K562 (cell line): ENCODE data around the gene IRF1. TPM values are rescaled to one million over a fixed set of nuclear protein-coding genes. Genes with fewer than 3 reads are reported as not detected.

Experiments
- ATAC-seq: fragments of 200-7000 bp; cut with Tn5 transposase; 3 replicates; pipeline ENCODE4 v1.9.1; 2020; ENCODE audit warnings: moderate library complexity
- BruUV-seq: library from RNA; stranded (reverse); fragments of 400-500 nt; replicated peaks from 2 replicates; lab custom pipeline; 2021; lab: Mats Ljungman, UMichigan
- CTCF ChIA-PET: fragments of 300-600 bp; formaldehyde crosslinking; extraction: SDS; loops from one replicate; lab custom pipeline; 2021; ENCODE audit warnings: low intra/inter-chr PET ratio; lab: Yijun Ruan, JAX
- POLR2A ChIA-PET: fragments of 300-600, 350-650 bp; sonication (Branson Sonifier 250); formaldehyde crosslinking; extraction: SDS; loops from one replicate; lab custom pipeline; 2021; ENCODE audit warnings: antibody characterized with exemption, inconsistent platforms; lab: Yijun Ruan, JAX
- DNase-seq, 4 experiments: peaks; one replicate each; pipeline versions ENCODE4 v3.0.0 to v3.0.0-alpha.2; 2011 to 2018; ENCODE audit warnings: low spot score in 3 of 4, mixed read lengths in 3 of 4; ENCODE audit errors: extremely low read depth in 1 of 4
- FAIRE-seq: peaks from 2 replicates; lab custom pipeline; 2011; peaks lifted over from hg19 to GRCh38; lab: Jason Lieb, UNC
- H2AFZ ChIP-seq: 2 replicates; pipeline ENCODE4 v1.6.0; 2011; ENCODE audit warnings: low read depth, low read length, control low read depth, inconsistent platforms
- H3K27ac ChIP-seq: fragments of 200-600 bp; 3 replicates; pipeline ENCODE4 v1.8.0; 2011; ENCODE audit warnings: low read depth, mild to moderate bottlenecking, control low read depth, inconsistent platforms, low read length, moderate library complexity, mixed read lengths; ENCODE audit errors: extremely low read depth
- H3K27me3 ChIP-seq, 2 experiments: fragments of 300-600 bp in 1 of 2; 2 replicates in 1 of 2; 3 replicates in 1 of 2; pipeline versions ENCODE4 v1.6.0 to v1.8.0; 2011; ENCODE audit warnings: inconsistent platforms in 2 of 2, low read length in 2 of 2, mild to moderate bottlenecking in 1 of 2, mixed read lengths in 1 of 2, moderate library complexity in 1 of 2; ENCODE audit not compliant: control insufficient read depth in 2 of 2, insufficient read depth in 2 of 2
- H3K36me3 ChIP-seq: fragments of 300-600 bp; 3 replicates; pipeline ENCODE4 v1.8.0; 2011; ENCODE audit warnings: mild to moderate bottlenecking, low read length, inconsistent platforms; ENCODE audit not compliant: control insufficient read depth, insufficient read depth
- H3K4me1 ChIP-seq, 2 experiments: fragments of 200-600 bp in 1 of 2; replicated peaks in 1 of 2; 2 replicates in 1 of 2; 3 replicates in 1 of 2; pipeline versions ENCODE4 v1.5.1 to v1.8.0; 2011; ENCODE audit warnings: inconsistent platforms in 2 of 2, low read length in 2 of 2, mild to moderate bottlenecking in 1 of 2, mixed read lengths in 1 of 2, moderate library complexity in 1 of 2; ENCODE audit not compliant: control insufficient read depth in 2 of 2, insufficient read depth in 2 of 2
- H3K4me2 ChIP-seq: 2 replicates; pipeline ENCODE4 v1.6.1; 2011; ENCODE audit warnings: low read length, control low read depth, inconsistent platforms, mixed read lengths; ENCODE audit not compliant: insufficient read depth
- H3K4me3 ChIP-seq: fragments of 200-600 bp; sonication (generic), shearing (Covaris generic); 2 replicates; pipeline ENCODE4 v1.5.1; 2016; ENCODE audit warnings: control low read depth, inconsistent platforms
- H3K79me2 ChIP-seq: fragments of 200-600 bp; 3 replicates; pipeline ENCODE4 v1.8.0; 2011; ENCODE audit warnings: low read length, inconsistent platforms; ENCODE audit not compliant: control insufficient read depth, insufficient read depth
- H3K9ac ChIP-seq, 2 experiments: 2 replicates each; pipeline versions ENCODE4 v1.6.0 to v1.6.1; 2011; ENCODE audit warnings: low read depth in 2 of 2, low read length in 2 of 2, control low read depth in 1 of 2, inconsistent platforms in 1 of 2, mild to moderate bottlenecking in 1 of 2, mixed read lengths in 1 of 2; ENCODE audit not compliant: insufficient read depth in 1 of 2
- H3K9me1 ChIP-seq: one replicate; pipeline ENCODE4 v1.6.0; 2011; ENCODE audit warnings: inconsistent platforms, mild to moderate bottlenecking, low read length, moderate library complexity; ENCODE audit not compliant: control insufficient read depth, insufficient read depth
- H3K9me3 ChIP-seq: replicated peaks from 2 replicates; pipeline ENCODE4 v1.5.1; 2011; ENCODE audit warnings: low read depth, low read length, inconsistent platforms; ENCODE audit not compliant: control insufficient read depth, insufficient read depth
- H4K20me1 ChIP-seq: replicated peaks from 2 replicates; pipeline ENCODE4 v1.6.1; 2011; ENCODE audit warnings: low read length, inconsistent platforms, mixed read lengths; ENCODE audit not compliant: control insufficient read depth, insufficient read depth
- CCAR2 ChIP-seq: fragments of 200-400 bp; formaldehyde crosslinking; IDR thresholded peaks from 2 replicates; pipeline ENCODE4 v1.6.1; 2017; ENCODE audit warnings: mild to moderate bottlenecking, low read depth, low read length
- ERF ChIP-seq: fragments of 450-650 bp; formaldehyde crosslinking; IDR thresholded peaks from 2 replicates; pipeline ENCODE4 v1.4.0; 2020; ENCODE audit warnings: mild to moderate bottlenecking, mixed read lengths
- GABPA ChIP-seq: fragments of 200-800 bp; sonication (Bioruptor generic); conservative IDR thresholded peaks from 2 replicates; pipeline ENCODE4 v1.6.1; 2016; ENCODE audit warnings: low read depth, missing genetic modification characterization, missing compliant biosample characterization
- GTF2A2 ChIP-seq: IDR thresholded peaks from 2 replicates; pipeline ENCODE4 v1.6.1; 2016; ENCODE audit warnings: mild to moderate bottlenecking, missing genetic modification characterization, missing compliant biosample characterization
- LCOR ChIP-seq: sonication (generic); formaldehyde crosslinking; IDR thresholded peaks from 2 replicates; pipeline ENCODE4 v1.8.0; 2022; ENCODE audit warnings: mild to moderate bottlenecking, missing genetic modification reagents
- RAD21 ChIP-seq, 2 experiments: fragments of 250-450 bp in 1 of 2; fragments of 450-650 bp in 1 of 2; sonication (Bioruptor Pico) in 1 of 2; formaldehyde crosslinking in 1 of 2; IDR thresholded peaks in 1 of 2; conservative IDR thresholded peaks in 1 of 2; 2 replicates each; pipeline versions ENCODE4 v1.4.0 to v1.8.0; 2020 to 2022; ENCODE audit warnings: mild to moderate bottlenecking in 2 of 2, moderate library complexity in 1 of 2
- SMARCA5 ChIP-seq: fragments of 450-650 bp; IDR thresholded peaks from 2 replicates; pipeline ENCODE4 v1.6.1; 2016
- ZC3H4 ChIP-seq: sonication (generic); formaldehyde crosslinking; IDR thresholded peaks from 2 replicates; pipeline ENCODE4 v1.9.0; 2021; ENCODE audit warnings: missing genetic modification reagents, borderline replicate concordance
- ZFP30 ChIP-seq: fragments of 250-450 bp; sonication (Bioruptor Pico); IDR thresholded peaks from 2 replicates; pipeline ENCODE4 v1.8.0; 2022; ENCODE audit warnings: moderate library complexity, mild to moderate bottlenecking, inconsistent platforms, borderline replicate concordance
- in situ Hi-C: fragments of 300-500 bp; cut with MboI; formaldehyde crosslinking; loops from 4 replicates; pipeline ENCODE4 v1.15.0; 2018; ENCODE audit warnings: inconsistent platforms, mixed read lengths
- intact Hi-C: fragments of 100-400 bp; cut with micrococcal nuclease; formaldehyde crosslinking; loops from 2 replicates; pipeline ENCODE4 v1.14.2; 2022
- polyA plus RNA-seq, 8 experiments: library from polyadenylated mRNA; depleted of rRNA in 4 of 8; stranded (reverse) in 5 of 8; unstranded in 3 of 8; fragments of >200 nt; fragmentation: Nextera tagmentation in 2 of 8; fragmentation: Illumina TruSeq in 1 of 8; extraction: Ambion mirVana in 2 of 8; extraction: Trizol in 1 of 8; gene quantifications; 2 replicates each; pipeline versions ENCODE4 v1.2.1 to v1.2.3, GENCODE V29; 2011 to 2014; ENCODE audit warnings: inconsistent platforms in 1 of 8, missing spikeins in 1 of 8
- total RNA-seq, 7 experiments: library from RNA; depleted of rRNA in 6 of 7; stranded (reverse); fragments of >200 nt in 6 of 7; fragmentation: Illumina TruSeq in 2 of 7; extraction: Trizol in 2 of 7; gene quantifications; 2 replicates each; pipeline versions ENCODE4 v1.2.1 to v1.2.3, GENCODE V29; 2011 to 2021; ENCODE audit warnings: low replicate concordance in 1 of 7

IRF1 gene
- total and polyA plus RNA-seq, 9 of the 15 experiments (the other 6 are each of a cell fraction or from before 2014, with no cell fraction given) = 1.1 to 12.3 (median 5.9) TPM

GRCh38 chr5:132526290-132526973 is 35.9 kb upstream of the IRF1 start (continued):
- 0 out of 2 replicates have a peak, but pooled peaks have one; percentile 24 for TF ChIP-seq SMARCA5
- TF ChIP-seq ZFP30 (CRISPR knock-in tag) = no peak
- peak; percentile 75 to 87 for TF ChIP-seq RAD21 (CRISPR knock-in tag; conservative IDR thresholded peaks at IDR 0.05 in 1 of 2, IDR thresholded peaks at IDR 0.05 in 1 of 2)
- TF ChIP-seq, all 486 proteins: peak for 36

- ChIA-PET CTCF (interaction anchor here (0.8 kb wide), 1 partner anchor 138 kb away, joined by 3 read pairs; no protein-coding TSS in a partner anchor), POLR2A (no interaction called here)
- BruUV-seq = no TSS peak
- H3K4me1 ChIP-seq = peaks cover 4 to 26% of the 10 kb centered on the region in 2 experiments; a peak in 4 of 5 replicates
- in situ Hi-C loops (loop anchor here (5.0 kb wide), 1 partner anchor 347 kb away; the partner anchor contains the start of gene LEAP2), intact Hi-C loops (loop anchor here (5.0 kb wide), 2 partner anchors 67 to 127 kb away; no protein-coding TSS in a partner anchor)
- no peak for TF ChIP-seq GABPA (tag)
- TF ChIP-seq ZC3H4 = no peak
- TF ChIP-seq GTF2A2 (tag) = no peak
- no peak for TF ChIP-seq ERF (CRISPR knock-in tag)
- no peak for TF ChIP-seq CCAR2
- TF ChIP-seq LCOR (CRISPR knock-in tag) = no peak
- ATAC-seq = no peak
- no peaks in the 10 kb centered on the region for H3K9me1 ChIP-seq
- H3K27ac ChIP-seq = no peak overlapping the region
- H4K20me1 ChIP-seq = no peaks in the 10 kb centered on the region
- H3K9me3 ChIP-seq = no peaks in the 10 kb centered on the region
- no peaks in the 10 kb centered on the region for H3K79me2 ChIP-seq
- no peaks in the 10 kb centered on the region for H3K36me3 ChIP-seq
- DNase-seq = no peak
- H3K4me3 ChIP-seq = no peak overlapping the region
- no peak overlapping the region for H3K9ac ChIP-seq
- no peak for FAIRE-seq
- H3K4me2 ChIP-seq = no peak overlapping the region
- H2AFZ ChIP-seq = no peak overlapping the region
- H3K27me3 ChIP-seq = no peaks in the 10 kb centered on the region
These were observed 34.7 kb upstream of the IRF1 start for GRCh38 chr5:132525299-132525724.
